ENCODE data around the gene SERPINA7. TPM values are rescaled to one million over a fixed set of nuclear protein-coding genes. Genes with fewer than 3 reads are reported as not detected.
A peak's percentile ranks its signal among the peaks of the same experiment; 100 is the strongest.

SERPINA7 gene
- total and polyA plus RNA-seq, 2 of the 13 experiments (the other 11 are each of a cell fraction or from before 2014, with no cell fraction given) = 315 to 456 TPM

GRCh38 chrX:106035064-106035463 lies 3.5 kb downstream of the SERPINA7 start (continued):
- TF ChIP-seq MED1 (CRISPR knock-in tag; IDR thresholded peaks at IDR 0.05) (peak; percentile 35; the same call in 1 of the 2 replicates), RAD21 (CRISPR knock-in tag; IDR thresholded peaks at IDR 0.05) (peak; percentile 40; the same call in 1 of the 2 replicates), RORA (CRISPR knock-in tag; IDR thresholded peaks at IDR 0.05) (no peak), ZMYM2 (CRISPR knock-in tag; IDR thresholded peaks at IDR 0.05) (no peak), SMC3 (IDR thresholded peaks at IDR 0.05; ENCODE audit: low read length) (peak; percentile 66)

GRCh38 chrX:106023947-106024346 lies 14.6 kb downstream of the SERPINA7 start:
- in situ Hi-C loops (cut with HindIII; ENCODE audit: extremely low pct_ligation_motif_present, low pct_unique_long_range_greater_than_20kb) = no loop called here
- Histone ChIP-seq H3K79me2 (ENCODE audit: insufficient read depth, low read length) (no peaks in the 10 kb centered on the region), H3K36me3 (replicated peaks in 1 of 2; ENCODE audit: control insufficient read depth in 1 of 2, insufficient read depth in 2 of 2, low read length in 2 of 2) (no peaks in the 10 kb centered on the region), H3K9ac (ENCODE audit: insufficient read depth, low read depth, low read length) (no peak overlapping the region), H3K27me3 (ENCODE audit: control insufficient read depth in 1 of 2, insufficient read depth in 2 of 2, low read length in 2 of 2) (no peaks in the 10 kb centered on the region), H3K4me3 (replicated peaks in 1 of 3; ENCODE audit: insufficient read depth in 1 of 3, low read depth in 2 of 3, low read length in 3 of 3) (no peak overlapping the region), H3K4me2 (ENCODE audit: low read depth, low read length) (no peak overlapping the region), H3K4me1 (ENCODE audit: insufficient read depth, low read length) (peaks cover 16% of the 10 kb centered on the region), H2AFZ (ENCODE audit: low read length) (no peak overlapping the region), H3K27ac (ENCODE audit: extremely low read length, insufficient read depth, low read length) (no peak overlapping the region), H4K20me1 (ENCODE audit: insufficient read depth, low read length) (no peaks in the 10 kb centered on the region), H3K9me3 (ENCODE audit: low read length) (no peaks in the 10 kb centered on the region)
- CTCF ChIA-PET (ENCODE audit: low intra/inter-chr PET ratio, low total read pairs) = no interaction called here
- BruUV-seq (replicated peaks) = no TSS peak
- FAIRE-seq (no peak), DNase-seq (ENCODE audit: low spot score) (no peak), ATAC-seq (no peak)
- WGBS (ENCODE audit: low lambda C conversion rate) = 97% methylated on average over 4 of the region's 4 CpGs
- POLR2A ChIA-PET = no interaction called here
- TF ChIP-seq CAMTA2 (CRISPR knock-in tag; IDR thresholded peaks at IDR 0.05; ENCODE audit: borderline replicate concordance) (no peak), ZNF768 (CRISPR knock-in tag; IDR thresholded peaks at IDR 0.05) (no peak)
- intact Hi-C loops (cut with micrococcal nuclease; ENCODE audit: unreplicated experiment) = no loop called here

- POLR2A ChIA-PET = no interaction called here
- no peaks in the 10 kb centered on the region for H3K36me3 ChIP-seq (replicated peaks in 1 of 2; ENCODE audit: control insufficient read depth in 1 of 2, insufficient read depth in 2 of 2, low read length in 2 of 2)
- no peak overlapping the region for H2AFZ ChIP-seq (ENCODE audit: low read length)
- FAIRE-seq (no peak), ATAC-seq (no peak), DNase-seq (ENCODE audit: low spot score) (no peak)
- no peak overlapping the region for H3K4me2 ChIP-seq (ENCODE audit: low read depth, low read length)
- H3K9me3 ChIP-seq (ENCODE audit: low read length) = no peaks in the 10 kb centered on the region
- BruUV-seq (replicated peaks) = no TSS peak
- CTCF ChIA-PET (ENCODE audit: low intra/inter-chr PET ratio, low total read pairs) = no interaction called here
- no peaks in the 10 kb centered on the region for H4K20me1 ChIP-seq (ENCODE audit: insufficient read depth, low read length)
- H3K79me2 ChIP-seq (ENCODE audit: insufficient read depth, low read length) = no peaks in the 10 kb centered on the region
- H3K27ac ChIP-seq (ENCODE audit: extremely low read length, insufficient read depth, low read length) = no peak overlapping the region
- TF ChIP-seq YY1 (IDR thresholded peaks at IDR 0.05; ENCODE audit: insufficient read depth, insufficient replicate concordance, low read depth, low read length) (no peak), NR3C1 (CRISPR knock-in tag; IDR thresholded peaks at IDR 0.05) (no peak), RFX3 (CRISPR knock-in tag; IDR thresholded peaks at IDR 0.05) (no peak), ZSCAN29 (CRISPR knock-in tag; conservative IDR thresholded peaks at IDR 0.05) (no peak), BORCS8-MEF2B (CRISPR knock-in tag; IDR thresholded peaks at IDR 0.05) (no peak), SALL2 (CRISPR knock-in tag; IDR thresholded peaks at IDR 0.05) (no peak), ONECUT2 (CRISPR knock-in tag; IDR thresholded peaks at IDR 0.05) (no peak), NFIC (IDR thresholded peaks at IDR 0.05; ENCODE audit: low read length) (no peak), NFE2 (CRISPR knock-in tag; IDR thresholded peaks at IDR 0.05) (no peak), JUNB (CRISPR knock-in tag; IDR thresholded peaks at IDR 0.05; ENCODE audit: borderline replicate concordance) (no peak), ZNF180 (CRISPR knock-in tag; IDR thresholded peaks at IDR 0.05; ENCODE audit: borderline replicate concordance, low read depth) (no peak)
- H3K27me3 ChIP-seq (ENCODE audit: control insufficient read depth in 1 of 2, insufficient read depth in 2 of 2, low read length in 2 of 2) = no peaks in the 10 kb centered on the region
- in situ Hi-C loops (cut with HindIII; ENCODE audit: extremely low pct_ligation_motif_present, low pct_unique_long_range_greater_than_20kb) (no loop called here), intact Hi-C loops (cut with micrococcal nuclease; ENCODE audit: unreplicated experiment) (no loop called here)
- no peak overlapping the region for H3K4me3 ChIP-seq (replicated peaks in 1 of 3; ENCODE audit: insufficient read depth in 1 of 3, low read depth in 2 of 3, low read length in 3 of 3)
- peaks cover 16% of the 10 kb centered on the region for H3K4me1 ChIP-seq (ENCODE audit: insufficient read depth, low read length)
- WGBS (ENCODE audit: low lambda C conversion rate) = 89% methylated on average over 2 of the region's 2 CpGs
- no peak overlapping the region for H3K9ac ChIP-seq (ENCODE audit: insufficient read depth, low read depth, low read length)
Observed at GRCh38 chrX:106022238-106022637, 16.3 kb downstream of the SERPINA7 start.

Data from HepG2 (cell line).